Measurements from ENCODE around the gene SSU72.
"Not testable (repeated sequence)": the region's sequence is repeated elsewhere in the genome, so short reads cannot be mapped to it uniquely, and the experiment has no call there.

DNA sequence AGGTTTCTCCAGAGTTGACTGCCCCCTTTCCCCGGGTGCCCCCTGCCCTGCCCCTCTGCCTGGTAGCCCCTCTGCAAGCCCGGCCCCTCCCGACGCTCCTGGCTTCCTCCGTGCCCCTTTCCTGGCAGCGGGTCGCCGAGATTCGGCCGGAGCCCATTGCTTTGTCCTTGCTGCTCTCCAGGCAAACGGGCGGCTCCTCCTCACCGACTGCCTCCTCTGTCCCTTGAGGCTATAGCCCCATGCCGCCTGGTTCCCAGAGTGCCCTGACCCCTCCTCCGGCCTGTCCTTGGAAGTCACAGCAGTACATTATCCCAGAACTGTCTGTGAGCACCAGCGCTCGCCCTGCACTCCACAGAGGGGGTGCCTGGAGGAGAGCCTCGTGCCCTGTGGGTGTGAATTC is 61.0 kb downstream of the SSU72 start:
- TF ChIP-seq, protein P1, sequence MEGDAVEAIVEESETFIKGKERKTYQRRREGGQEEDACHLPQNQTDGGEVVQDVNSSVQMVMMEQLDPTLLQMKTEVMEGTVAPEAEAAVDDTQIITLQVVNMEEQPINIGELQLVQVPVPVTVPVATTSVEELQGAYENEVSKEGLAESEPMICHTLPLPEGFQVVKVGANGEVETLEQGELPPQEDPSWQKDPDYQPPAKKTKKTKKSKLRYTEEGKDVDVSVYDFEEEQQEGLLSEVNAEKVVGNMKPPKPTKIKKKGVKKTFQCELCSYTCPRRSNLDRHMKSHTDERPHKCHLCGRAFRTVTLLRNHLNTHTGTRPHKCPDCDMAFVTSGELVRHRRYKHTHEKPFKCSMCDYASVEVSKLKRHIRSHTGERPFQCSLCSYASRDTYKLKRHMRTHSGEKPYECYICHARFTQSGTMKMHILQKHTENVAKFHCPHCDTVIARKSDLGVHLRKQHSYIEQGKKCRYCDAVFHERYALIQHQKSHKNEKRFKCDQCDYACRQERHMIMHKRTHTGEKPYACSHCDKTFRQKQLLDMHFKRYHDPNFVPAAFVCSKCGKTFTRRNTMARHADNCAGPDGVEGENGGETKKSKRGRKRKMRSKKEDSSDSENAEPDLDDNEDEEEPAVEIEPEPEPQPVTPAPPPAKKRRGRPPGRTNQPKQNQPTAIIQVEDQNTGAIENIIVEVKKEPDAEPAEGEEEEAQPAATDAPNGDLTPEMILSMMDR (IDR thresholded peaks at IDR 0.05) = not testable (repeated sequence)
- TF ChIP-seq POLR2AphosphoS5 (IDR thresholded peaks at IDR 0.05; ENCODE audit: low read depth, low read length) = not testable (repeated sequence)
- TF ChIP-seq, protein P2, sequence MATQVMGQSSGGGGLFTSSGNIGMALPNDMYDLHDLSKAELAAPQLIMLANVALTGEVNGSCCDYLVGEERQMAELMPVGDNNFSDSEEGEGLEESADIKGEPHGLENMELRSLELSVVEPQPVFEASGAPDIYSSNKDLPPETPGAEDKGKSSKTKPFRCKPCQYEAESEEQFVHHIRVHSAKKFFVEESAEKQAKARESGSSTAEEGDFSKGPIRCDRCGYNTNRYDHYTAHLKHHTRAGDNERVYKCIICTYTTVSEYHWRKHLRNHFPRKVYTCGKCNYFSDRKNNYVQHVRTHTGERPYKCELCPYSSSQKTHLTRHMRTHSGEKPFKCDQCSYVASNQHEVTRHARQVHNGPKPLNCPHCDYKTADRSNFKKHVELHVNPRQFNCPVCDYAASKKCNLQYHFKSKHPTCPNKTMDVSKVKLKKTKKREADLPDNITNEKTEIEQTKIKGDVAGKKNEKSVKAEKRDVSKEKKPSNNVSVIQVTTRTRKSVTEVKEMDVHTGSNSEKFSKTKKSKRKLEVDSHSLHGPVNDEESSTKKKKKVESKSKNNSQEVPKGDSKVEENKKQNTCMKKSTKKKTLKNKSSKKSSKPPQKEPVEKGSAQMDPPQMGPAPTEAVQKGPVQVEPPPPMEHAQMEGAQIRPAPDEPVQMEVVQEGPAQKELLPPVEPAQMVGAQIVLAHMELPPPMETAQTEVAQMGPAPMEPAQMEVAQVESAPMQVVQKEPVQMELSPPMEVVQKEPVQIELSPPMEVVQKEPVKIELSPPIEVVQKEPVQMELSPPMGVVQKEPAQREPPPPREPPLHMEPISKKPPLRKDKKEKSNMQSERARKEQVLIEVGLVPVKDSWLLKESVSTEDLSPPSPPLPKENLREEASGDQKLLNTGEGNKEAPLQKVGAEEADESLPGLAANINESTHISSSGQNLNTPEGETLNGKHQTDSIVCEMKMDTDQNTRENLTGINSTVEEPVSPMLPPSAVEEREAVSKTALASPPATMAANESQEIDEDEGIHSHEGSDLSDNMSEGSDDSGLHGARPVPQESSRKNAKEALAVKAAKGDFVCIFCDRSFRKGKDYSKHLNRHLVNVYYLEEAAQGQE (IDR thresholded peaks at IDR 0.05; ENCODE audit: insufficient read depth in 1 of 2, low read depth in 2 of 2, low read length in 1 of 2) = not testable (repeated sequence)

Data from Panc1 (cell line).